GM19467 (cell line): ENCODE results near the gene RBM26.
"Not testable (repeated sequence)": the region's sequence is repeated elsewhere in the genome, so short reads cannot be mapped to it uniquely, and the experiment has no call there.

ENCODE experiments used
- ATAC-seq: cut with Tn5 transposase; IDR thresholded peaks from one replicate; pipeline ENCODE4 v1.9.1; 2021; ENCODE audit warnings: mild to moderate bottlenecking, moderate library complexity; ENCODE audit not compliant: unreplicated experiment

Gene RBM26

GRCh38 chr13:79282976-79283375 is 123.1 kb downstream of the RBM26 start:
- ATAC-seq = no peak

GRCh38 chr13:79282508-79282907 is 123.5 kb downstream of the RBM26 start:
- ATAC-seq = no peak

- no peak for ATAC-seq
Observed at GRCh38 chr13:79281339-79281747, 124.7 kb downstream of the RBM26 start.

- ATAC-seq = not testable (repeated sequence)
Observed at GRCh38 chr13:79279735-79280134, 126.3 kb downstream of the RBM26 start.

- no peak for ATAC-seq
Observed at GRCh38 chr13:79273045-79273444, 133.0 kb downstream of the RBM26 start.

- ATAC-seq = no peak
Observed at GRCh38 chr13:79271616-79272015, 134.4 kb downstream of the RBM26 start.

- no peak for ATAC-seq
Observed at GRCh38 chr13:79270859-79271258, 135.2 kb downstream of the RBM26 start.
